SH-SY5Y (cell line): Measurements from ENCODE around the gene HAUS3.

ENCODE experiments used
- GATA2 ChIP-seq: IDR thresholded peaks from 2 replicates; pipeline ENCODE4 v1.6.1; 2011; ENCODE audit warnings: mild to moderate bottlenecking, low read depth, low read length
- GATA3 ChIP-seq: IDR thresholded peaks from 2 replicates; pipeline ENCODE4 v1.6.1; 2011; ENCODE audit warnings: low read depth, mild to moderate bottlenecking, low read length, moderate library complexity

DNA sequence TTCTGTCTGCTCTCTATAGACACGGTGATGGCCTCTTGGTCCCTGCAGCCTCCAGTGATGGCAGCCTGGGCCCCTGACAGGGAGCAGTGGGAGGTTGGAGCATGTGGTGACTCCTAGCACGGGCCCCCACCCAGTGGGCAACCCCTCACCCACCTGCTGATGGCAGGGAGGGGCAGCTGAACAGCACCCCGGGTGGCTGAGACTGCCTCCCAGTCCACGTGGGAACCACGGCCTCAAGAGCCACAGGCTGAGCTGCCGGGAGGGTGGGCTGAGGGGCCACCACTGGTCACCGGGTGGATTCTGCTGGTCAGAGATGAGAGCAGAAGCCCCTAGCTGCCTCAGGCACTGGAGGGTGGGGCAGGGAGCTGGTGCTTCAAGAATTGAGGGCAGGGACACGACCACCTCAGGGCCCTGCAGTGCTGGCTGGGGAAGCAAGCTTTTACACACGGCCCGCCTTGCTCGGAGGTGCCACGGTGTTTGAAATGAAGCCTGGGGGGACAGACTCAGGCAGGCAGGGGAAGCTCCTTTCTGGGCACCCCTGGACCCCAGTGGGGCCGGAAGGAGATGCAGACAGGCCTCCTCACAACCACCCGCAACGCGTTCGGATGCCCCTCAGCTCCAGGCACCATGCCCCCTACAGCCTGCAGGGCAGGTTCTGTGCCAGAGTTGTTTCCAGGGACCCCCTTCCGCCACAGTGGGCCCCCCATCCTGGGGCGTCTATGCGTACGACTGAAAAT is 6.3 kb upstream of the HAUS3 start:
- TF ChIP-seq GATA2 (no peak), GATA3 (no peak)
